Measurements from ENCODE around the gene PRR13.
"Not testable (repeated sequence)": the region's sequence is repeated elsewhere in the genome, so short reads cannot be mapped to it uniquely, and the experiment has no call there.

PRR13 gene

GRCh38 chr12:53418221-53418620 lies 23.3 kb upstream of the PRR13 start:
- Histone ChIP-seq H3K4me3 (ENCODE audit: insufficient read depth, low read depth, low read length) (no peak overlapping the region), H3K36me3 (ENCODE audit: control insufficient read depth, insufficient read depth, low read length) (no peaks in the 10 kb centered on the region), H3K4me1 (ENCODE audit: control insufficient read depth, insufficient read depth, low read length) (peaks cover 19% of the 10 kb centered on the region), H3K9me3 (ENCODE audit: control insufficient read depth, low read length) (no peaks in the 10 kb centered on the region), H3K27ac (ENCODE audit: insufficient read depth, low read depth, low read length, poor library complexity, severe bottlenecking) (no peak overlapping the region), H3K27me3 (ENCODE audit: control insufficient read depth, insufficient read depth, low read length, poor library complexity, severe bottlenecking) (no peaks in the 10 kb centered on the region)
- WGBS, 2 experiments = 94 to 95% methylated on average over 3 of the region's 3 CpGs

- WGBS, 2 experiments = 89 to 92% methylated on average over 2 of the region's 2 CpGs
- peaks cover 18% of the 10 kb centered on the region for H3K4me1 ChIP-seq (ENCODE audit: control insufficient read depth, insufficient read depth, low read length)
- H3K36me3 ChIP-seq (ENCODE audit: control insufficient read depth, insufficient read depth, low read length) = no peaks in the 10 kb centered on the region
- no peaks in the 10 kb centered on the region for H3K27me3 ChIP-seq (ENCODE audit: control insufficient read depth, insufficient read depth, low read length, poor library complexity, severe bottlenecking)
- H3K9me3 ChIP-seq (ENCODE audit: control insufficient read depth, low read length) = no peaks in the 10 kb centered on the region
- no peak overlapping the region for H3K4me3 ChIP-seq (ENCODE audit: insufficient read depth, low read depth, low read length)
- no peak overlapping the region for H3K27ac ChIP-seq (ENCODE audit: insufficient read depth, low read depth, low read length, poor library complexity, severe bottlenecking)
These were observed 21.8 kb upstream of the PRR13 start for GRCh38 chr12:53419756-53420155.

- H3K27ac ChIP-seq (ENCODE audit: insufficient read depth, low read depth, low read length, poor library complexity, severe bottlenecking); H3K36me3 ChIP-seq (ENCODE audit: control insufficient read depth, insufficient read depth, low read length); H3K27me3 ChIP-seq (ENCODE audit: control insufficient read depth, insufficient read depth, low read length, poor library complexity, severe bottlenecking); H3K9me3 ChIP-seq (ENCODE audit: control insufficient read depth, low read length); H3K4me3 ChIP-seq (ENCODE audit: insufficient read depth, low read depth, low read length): not testable (repeated sequence)
- WGBS, 2 experiments = 90 to 96% methylated on average over 9 to 11 of the region's 12 CpGs
- peaks cover 19% of the 10 kb centered on the region for H3K4me1 ChIP-seq (ENCODE audit: control insufficient read depth, insufficient read depth, low read length)
These were observed 19.3 kb upstream of the PRR13 start for GRCh38 chr12:53422247-53422646.

GRCh38 chr12:53423597-53423996 lies 17.9 kb upstream of the PRR13 start, which contains the start of gene AMHR2:
Gene AMHR2, plus strand, starts transcription at chr12:53423855. Its CDS starts 80 bp downstream, at chr12:53423935.
- Histone ChIP-seq H3K27ac (ENCODE audit: insufficient read depth, low read depth, low read length, poor library complexity, severe bottlenecking) (peak within 1 kb of the TSS; percentile 22), H3K36me3 (ENCODE audit: control insufficient read depth, insufficient read depth, low read length) (no peaks in the 10 kb centered on the region), H3K4me3 (ENCODE audit: insufficient read depth, low read depth, low read length) (no peak within 1 kb of the TSS), H3K9me3 (ENCODE audit: control insufficient read depth, low read length) (no peaks in the 10 kb centered on the region), H3K27me3 (ENCODE audit: control insufficient read depth, insufficient read depth, low read length, poor library complexity, severe bottlenecking) (no peaks in the 10 kb centered on the region), H3K4me1 (ENCODE audit: control insufficient read depth, insufficient read depth, low read length) (peaks cover 19% of the 10 kb centered on the region)
- 93 to 94% methylated on average over 1 of the region's 1 CpG for WGBS, 2 experiments

- no peak overlapping the region for H3K4me3 ChIP-seq (ENCODE audit: insufficient read depth, low read depth, low read length)
- no peaks in the 10 kb centered on the region for H3K36me3 ChIP-seq (ENCODE audit: control insufficient read depth, insufficient read depth, low read length)
- H3K27me3 ChIP-seq (ENCODE audit: control insufficient read depth, insufficient read depth, low read length, poor library complexity, severe bottlenecking) = no peaks in the 10 kb centered on the region
- no peaks in the 10 kb centered on the region for H3K9me3 ChIP-seq (ENCODE audit: control insufficient read depth, low read length)
- H3K27ac ChIP-seq (ENCODE audit: insufficient read depth, low read depth, low read length, poor library complexity, severe bottlenecking) = peak overlapping the region; percentile 8
- WGBS, 2 experiments = 83 to 88% methylated on average over 9 of the region's 9 CpGs
- H3K4me1 ChIP-seq (ENCODE audit: control insufficient read depth, insufficient read depth, low read length) = peaks cover 19% of the 10 kb centered on the region
These were observed 16.7 kb upstream of the PRR13 start for GRCh38 chr12:53424626-53425514.

- no peaks in the 10 kb centered on the region for H3K9me3 ChIP-seq (ENCODE audit: control insufficient read depth, low read length)
- H3K36me3 ChIP-seq (ENCODE audit: control insufficient read depth, insufficient read depth, low read length) = no peaks in the 10 kb centered on the region
- H3K4me3 ChIP-seq (ENCODE audit: insufficient read depth, low read depth, low read length) = no peak overlapping the region
- H3K4me1 ChIP-seq (ENCODE audit: control insufficient read depth, insufficient read depth, low read length) = peaks cover 19% of the 10 kb centered on the region
- H3K27ac ChIP-seq (ENCODE audit: insufficient read depth, low read depth, low read length, poor library complexity, severe bottlenecking) = no peak overlapping the region
- 91 to 93% methylated on average over 11 of the region's 11 CpGs for WGBS, 2 experiments
- no peaks in the 10 kb centered on the region for H3K27me3 ChIP-seq (ENCODE audit: control insufficient read depth, insufficient read depth, low read length, poor library complexity, severe bottlenecking)
These were observed 15.9 kb upstream of the PRR13 start for GRCh38 chr12:53425515-53426150.

- no peak overlapping the region for H3K4me3 ChIP-seq (ENCODE audit: insufficient read depth, low read depth, low read length)
- WGBS, 2 experiments = 94 to 97% methylated on average over 7 of the region's 7 CpGs
- no peaks in the 10 kb centered on the region for H3K36me3 ChIP-seq (ENCODE audit: control insufficient read depth, insufficient read depth, low read length)
- no peak overlapping the region for H3K27ac ChIP-seq (ENCODE audit: insufficient read depth, low read depth, low read length, poor library complexity, severe bottlenecking)
- H3K4me1 ChIP-seq (ENCODE audit: control insufficient read depth, insufficient read depth, low read length) = peaks cover 19% of the 10 kb centered on the region
- no peaks in the 10 kb centered on the region for H3K9me3 ChIP-seq (ENCODE audit: control insufficient read depth, low read length)
- H3K27me3 ChIP-seq (ENCODE audit: control insufficient read depth, insufficient read depth, low read length, poor library complexity, severe bottlenecking) = no peaks in the 10 kb centered on the region
These were observed 13.5 kb upstream of the PRR13 start for GRCh38 chr12:53427905-53428594.

GRCh38 chr12:53428741-53429140 lies 12.8 kb upstream of the PRR13 start:
- Histone ChIP-seq H3K27ac (ENCODE audit: insufficient read depth, low read depth, low read length, poor library complexity, severe bottlenecking) (no peak overlapping the region), H3K9me3 (ENCODE audit: control insufficient read depth, low read length) (no peaks in the 10 kb centered on the region), H3K27me3 (ENCODE audit: control insufficient read depth, insufficient read depth, low read length, poor library complexity, severe bottlenecking) (no peaks in the 10 kb centered on the region), H3K4me3 (ENCODE audit: insufficient read depth, low read depth, low read length) (no peak overlapping the region), H3K36me3 (ENCODE audit: control insufficient read depth, insufficient read depth, low read length) (no peaks in the 10 kb centered on the region), H3K4me1 (ENCODE audit: control insufficient read depth, insufficient read depth, low read length) (peaks cover 12% of the 10 kb centered on the region)
- WGBS, 2 experiments = 84 to 85% methylated on average over 7 of the region's 7 CpGs

GRCh38 chr12:53430116-53430515 lies 11.4 kb upstream of the PRR13 start:
- Histone ChIP-seq H3K9me3 (ENCODE audit: control insufficient read depth, low read length) (no peaks in the 10 kb centered on the region), H3K27me3 (ENCODE audit: control insufficient read depth, insufficient read depth, low read length, poor library complexity, severe bottlenecking) (no peaks in the 10 kb centered on the region), H3K4me3 (ENCODE audit: insufficient read depth, low read depth, low read length) (no peak overlapping the region), H3K36me3 (ENCODE audit: control insufficient read depth, insufficient read depth, low read length) (no peaks in the 10 kb centered on the region), H3K27ac (ENCODE audit: insufficient read depth, low read depth, low read length, poor library complexity, severe bottlenecking) (no peak overlapping the region), H3K4me1 (ENCODE audit: control insufficient read depth, insufficient read depth, low read length) (no peaks in the 10 kb centered on the region)
- 86 to 90% methylated on average over 5 of the region's 5 CpGs for WGBS, 2 experiments

- Histone ChIP-seq H3K9me3 (ENCODE audit: control insufficient read depth, low read length) (no peaks in the 10 kb centered on the region), H3K27me3 (ENCODE audit: control insufficient read depth, insufficient read depth, low read length, poor library complexity, severe bottlenecking) (no peaks in the 10 kb centered on the region), H3K27ac (ENCODE audit: insufficient read depth, low read depth, low read length, poor library complexity, severe bottlenecking) (no peak overlapping the region), H3K4me3 (ENCODE audit: insufficient read depth, low read depth, low read length) (no peak overlapping the region), H3K36me3 (ENCODE audit: control insufficient read depth, insufficient read depth, low read length) (no peaks in the 10 kb centered on the region), H3K4me1 (ENCODE audit: control insufficient read depth, insufficient read depth, low read length) (no peaks in the 10 kb centered on the region)
- WGBS, 2 experiments = 88 to 89% methylated on average over 7 of the region's 7 CpGs
These were observed 10.3 kb upstream of the PRR13 start for GRCh38 chr12:53431187-53431586.

All from ectodermal cell (in vitro differentiated cells).